Right cardiac atrium (tissue), 5 donors: ENCODE results near the gene STKLD1. TPM values are rescaled to one million over a fixed set of nuclear protein-coding genes. Genes with fewer than 3 reads are reported as not detected.
A peak's percentile ranks its signal among the peaks of the same experiment; 100 is the strongest.

Source experiments
- ATAC-seq, 2 donors: fragments of 200-7000 bp; cut with Tn5 transposase; one replicate each; pipeline versions ENCODE4 v1.8.0 to v1.9.1; 2020; ENCODE audit warnings: moderate library complexity in 2 of 2, mild to moderate bottlenecking in 1 of 2
- DNase-seq, 3 donors: peaks; one replicate each; pipeline ENCODE4 v3.0.0-alpha.2; 2020
- H3K27ac ChIP-seq: one replicate; pipeline ENCODE4 v1.5.1; 2013; ENCODE audit warnings: mild to moderate bottlenecking, low read length, control low read depth, moderate library complexity
- H3K27me3 ChIP-seq: one replicate; pipeline ENCODE4 v1.6.1; 2013; ENCODE audit not compliant: control insufficient read depth, insufficient read depth
- H3K4me1 ChIP-seq: one replicate; pipeline ENCODE4 v1.6.1; 2013; ENCODE audit warnings: low read length; ENCODE audit not compliant: control insufficient read depth, insufficient read depth
- H3K4me3 ChIP-seq: one replicate; pipeline ENCODE4 v1.5.1; 2013; ENCODE audit warnings: low read length, control low read depth
- H3K9me3 ChIP-seq: one replicate; pipeline ENCODE4 v1.6.1; 2013; ENCODE audit warnings: low read length; ENCODE audit not compliant: control insufficient read depth
- WGBS: extraction: QIAGEN DNeasy Blood & Tissue Kit; methylation state at CpG from one replicate; pipeline ENCODE4 v1.1.7; 2013; 5-methylcytosine and 5-hydroxymethylcytosine counted together
- intact Hi-C, 4 donors: fragments of 100-400 bp; cut with DNase I; formaldehyde crosslinking; loops; one replicate each; pipeline versions ENCODE4 v1.11.0 to v1.14.0; 2022 to 2023
- polyA plus RNA-seq: library from polyadenylated mRNA; stranded (reverse); fragments of 200-250 nt; gene quantifications from one replicate; pipeline ENCODE4 v1.2.3, GENCODE V29; 2013
- total RNA-seq, 4 donors: library from RNA; stranded (reverse); fragmentation: NEBNext Ultra II Directional; extraction: Animal tissue kit (Norgen Biotek cat#: 25700); gene quantifications; one replicate each; pipeline ENCODE4 v1.2.1, GENCODE V29; 2021
- donor health status: healthy with polysubstance abuse.
- donor health status: DM: no; HTN: yes; CAD: no.
- donor health status: DM: no; HTN: no; CAD: no.
- donor health status: DM: no; HTN: yes; CAD: no; lungs with severe emphysema.
- donor health status: DM: yes; HTN: yes; CAD: no.

Gene STKLD1
- total and polyA plus RNA-seq, 5 donors = 0.31 to 1.3 (median 0.70) TPM; not detected in 1

- no peaks in the 10 kb centered on the region for H3K27me3 ChIP-seq
- WGBS = 79% methylated on average over 5 of the region's 5 CpGs
- peak in 1 of 3 donors; percentile 39 for DNase-seq
- ATAC-seq = no peak
- no peak overlapping the region for H3K4me3 ChIP-seq
- no peak overlapping the region for H3K27ac ChIP-seq
- intact Hi-C loops = no loop called here
- no peaks in the 10 kb centered on the region for H3K9me3 ChIP-seq
- peaks cover 11% of the 10 kb centered on the region for H3K4me1 ChIP-seq
Measured at GRCh38 chr9:133353548-133353947, 22.6 kb upstream of the STKLD1 start.

GRCh38 chr9:133354766-133355165 is 21.4 kb upstream of the STKLD1 start:
- Histone ChIP-seq H3K27ac (no peak overlapping the region), H3K9me3 (no peaks in the 10 kb centered on the region), H3K27me3 (no peaks in the 10 kb centered on the region), H3K4me1 (peaks cover 6% of the 10 kb centered on the region), H3K4me3 (no peak overlapping the region)
- intact Hi-C loops = no loop called here
- DNase-seq (peak in 2 of 3 donors; percentile 6 to 31), ATAC-seq (no peak)
- 83% methylated on average over 7 of the region's 7 CpGs for WGBS

- under 1% methylated on average over 31 of the region's 31 CpGs for WGBS
- ATAC-seq (no peak), DNase-seq (no peak)
- Histone ChIP-seq H3K9me3 (no peaks in the 10 kb centered on the region), H3K27me3 (no peaks in the 10 kb centered on the region), H3K4me1 (peaks cover 6% of the 10 kb centered on the region), H3K27ac (no peak overlapping the region), H3K4me3 (peak overlapping the region; percentile 97)
- intact Hi-C loops = no loop called here
Measured at GRCh38 chr9:133355881-133356357, 20.2 kb upstream of the STKLD1 start.

- peak; percentile 92 to 97 (median 96) for DNase-seq
- peak; percentile 84 to 92 for ATAC-seq
- intact Hi-C loops = no loop called here
- WGBS = 2% methylated on average over 78 of the region's 78 CpGs
- Histone ChIP-seq H3K4me3 (peak within 1 kb of the TSS; percentile 97), H3K27me3 (no peaks in the 10 kb centered on the region), H3K9me3 (no peaks in the 10 kb centered on the region), H3K4me1 (peaks cover 6% of the 10 kb centered on the region), H3K27ac (no peak within 1 kb of the TSS)
Measured at GRCh38 chr9:133356391-133357091, 19.6 kb upstream of the STKLD1 start, which contains the start of the genes SURF1 and SURF2. TSS of gene SURF1 (minus strand) at chr9:133356487. CDS start at chr9:133356453, 34 bp downstream. TSS of gene SURF2 (plus strand) at chr9:133356550. CDS start at chr9:133356593, 43 bp downstream.

- no peak for ATAC-seq
- Histone ChIP-seq H3K9me3 (no peaks in the 10 kb centered on the region), H3K4me1 (peaks cover 6% of the 10 kb centered on the region), H3K27me3 (no peaks in the 10 kb centered on the region), H3K27ac (no peak overlapping the region), H3K4me3 (no peak overlapping the region)
- 73% methylated on average over 14 of the region's 14 CpGs for WGBS
- peak in 1 of 3 donors; percentile 54 for DNase-seq
- intact Hi-C loops = no loop called here
Measured at GRCh38 chr9:133357656-133358055, 18.5 kb upstream of the STKLD1 start.

- H3K4me1 ChIP-seq = peaks cover 6% of the 10 kb centered on the region
- WGBS = 50% methylated on average over 20 of the region's 20 CpGs
- H3K27ac ChIP-seq = no peak overlapping the region
- DNase-seq = peak in 1 of 3 donors; percentile 68
- no peak overlapping the region for H3K4me3 ChIP-seq
- no peaks in the 10 kb centered on the region for H3K9me3 ChIP-seq
- intact Hi-C loops = no loop called here
- no peaks in the 10 kb centered on the region for H3K27me3 ChIP-seq
- ATAC-seq = peak in 1 of 2 donors; percentile 2
Measured at GRCh38 chr9:133359399-133360175, 16.6 kb upstream of the STKLD1 start.

GRCh38 chr9:133360400-133361393 is 15.5 kb upstream of the STKLD1 start:
- ATAC-seq (no peak), DNase-seq (peak in 1 of 3 donors; percentile 21)
- Histone ChIP-seq H3K27me3 (no peaks in the 10 kb centered on the region), H3K27ac (no peak overlapping the region), H3K4me3 (no peak overlapping the region), H3K9me3 (no peaks in the 10 kb centered on the region), H3K4me1 (peaks cover 5% of the 10 kb centered on the region)
- WGBS = 77% methylated on average over 21 of the region's 21 CpGs
- intact Hi-C loops = no loop called here

- no peak overlapping the region for H3K4me3 ChIP-seq
- no peaks in the 10 kb centered on the region for H3K9me3 ChIP-seq
- DNase-seq = peak in 1 of 3 donors; percentile 16
- H3K4me1 ChIP-seq = peaks cover 5% of the 10 kb centered on the region
- H3K27ac ChIP-seq = no peak overlapping the region
- WGBS = 77% methylated on average over 13 of the region's 13 CpGs
- H3K27me3 ChIP-seq = no peaks in the 10 kb centered on the region
- intact Hi-C loops = no loop called here
- ATAC-seq = no peak
Measured at GRCh38 chr9:133361507-133362092, 14.6 kb upstream of the STKLD1 start.

GRCh38 chr9:133362359-133363044 is 13.7 kb upstream of the STKLD1 start:
- H3K4me3 ChIP-seq = no peak overlapping the region
- no peak overlapping the region for H3K27ac ChIP-seq
- DNase-seq (peak in 1 of 3 donors; percentile 53), ATAC-seq (no peak)
- no peaks in the 10 kb centered on the region for H3K4me1 ChIP-seq
- intact Hi-C loops = no loop called here
- H3K27me3 ChIP-seq = no peaks in the 10 kb centered on the region
- whole genome bisulfite sequencing = 90% methylated on average over 15 of the region's 15 CpGs
- H3K9me3 ChIP-seq = no peaks in the 10 kb centered on the region

- Histone ChIP-seq H3K27me3 (no peaks in the 10 kb centered on the region), H3K4me3 (no peak overlapping the region), H3K9me3 (no peaks in the 10 kb centered on the region), H3K27ac (no peak overlapping the region), H3K4me1 (peaks cover 16% of the 10 kb centered on the region)
- 90% methylated on average over 11 of the region's 11 CpGs for WGBS
- intact Hi-C loops = no loop called here
- DNase-seq (peak in 1 of 3 donors; percentile 16), ATAC-seq (no peak)
Measured at GRCh38 chr9:133366435-133366834, 9.7 kb upstream of the STKLD1 start.
